Adipocyte (in vitro differentiated cells): ENCODE data around the gene PRDM16.

ENCODE experiments used
- DNase-seq: peaks from one replicate; pipeline ENCODE4 v3.0.0-alpha.2; 2015; ENCODE audit warnings: low read depth
- H3K27me3 ChIP-seq: replicated peaks from 2 replicates; pipeline ENCODE4 v1.7.0; 2013; ENCODE audit warnings: mild to moderate bottlenecking, low read length, moderate library complexity; ENCODE audit not compliant: control insufficient read depth, insufficient read depth
- H3K36me3 ChIP-seq: 2 replicates; pipeline ENCODE4 v1.7.0; 2013; ENCODE audit warnings: low read length, mild to moderate bottlenecking, moderate library complexity; ENCODE audit not compliant: control insufficient read depth, insufficient read depth, severe bottlenecking
- H3K4me1 ChIP-seq: 2 replicates; pipeline ENCODE4 v1.7.0; 2013; ENCODE audit warnings: mild to moderate bottlenecking, low read length, moderate library complexity; ENCODE audit not compliant: control insufficient read depth, insufficient read depth
- H3K4me3 ChIP-seq: 2 replicates; pipeline ENCODE4 v1.7.0; 2013; ENCODE audit warnings: mild to moderate bottlenecking, low read length, moderate library complexity
- H3K9ac ChIP-seq: 2 replicates; pipeline ENCODE4 v1.7.0; 2013; ENCODE audit warnings: mild to moderate bottlenecking, low read length, moderate library complexity
- H3K9me3 ChIP-seq: 2 replicates; pipeline ENCODE4 v1.7.0; 2013; ENCODE audit warnings: mild to moderate bottlenecking, low read length, moderate library complexity; ENCODE audit not compliant: control insufficient read depth

The PRDM16 gene

GRCh38 chr1:3377166-3377565 is 308.2 kb downstream of the PRDM16 start:
- H3K4me3 ChIP-seq = no peak overlapping the region
- H3K36me3 ChIP-seq = no peaks in the 10 kb centered on the region
- no peak overlapping the region for H3K9ac ChIP-seq
- peaks cover 2% of the 10 kb centered on the region for H3K27me3 ChIP-seq
- no peak for DNase-seq
- no peaks in the 10 kb centered on the region for H3K9me3 ChIP-seq
- no peaks in the 10 kb centered on the region for H3K4me1 ChIP-seq

GRCh38 chr1:3377604-3378279 is 308.7 kb downstream of the PRDM16 start:
- DNase-seq = no peak

GRCh38 chr1:3378411-3379208 is 309.6 kb downstream of the PRDM16 start:
- Histone ChIP-seq H3K9me3 (no peaks in the 10 kb centered on the region), H3K4me3 (no peak overlapping the region), H3K27me3 (peaks cover 5% of the 10 kb centered on the region), H3K9ac (no peak overlapping the region), H3K36me3 (no peaks in the 10 kb centered on the region), H3K4me1 (no peaks in the 10 kb centered on the region)
- DNase-seq = no peak

More at GRCh38 chr1:3377604-3378279, 308.7 kb downstream of the PRDM16 start:
- Histone ChIP-seq H3K36me3 (no peaks in the 10 kb centered on the region), H3K9me3 (no peaks in the 10 kb centered on the region), H3K4me1 (no peaks in the 10 kb centered on the region), H3K4me3 (no peak overlapping the region), H3K9ac (no peak overlapping the region), H3K27me3 (peaks cover 5% of the 10 kb centered on the region)

- DNase-seq = no peak
- no peaks in the 10 kb centered on the region for H3K36me3 ChIP-seq
Measured at GRCh38 chr1:3379934-3380333, 310.9 kb downstream of the PRDM16 start.

GRCh38 chr1:3380469-3380868 is 311.5 kb downstream of the PRDM16 start:
- no peaks in the 10 kb centered on the region for H3K9me3 ChIP-seq
- no peak overlapping the region for H3K4me3 ChIP-seq
- no peak overlapping the region for H3K9ac ChIP-seq
- DNase-seq = no peak
- no peaks in the 10 kb centered on the region for H3K36me3 ChIP-seq
- H3K27me3 ChIP-seq = peaks cover 5% of the 10 kb centered on the region
- peaks cover 14% of the 10 kb centered on the region for H3K4me1 ChIP-seq

More at GRCh38 chr1:3379934-3380333, 310.9 kb downstream of the PRDM16 start:
- H3K27me3 ChIP-seq = peaks cover 5% of the 10 kb centered on the region
- no peaks in the 10 kb centered on the region for H3K9me3 ChIP-seq
- H3K9ac ChIP-seq = no peak overlapping the region
- peaks cover 9% of the 10 kb centered on the region for H3K4me1 ChIP-seq
- no peak overlapping the region for H3K4me3 ChIP-seq

- DNase-seq = no peak
Measured at GRCh38 chr1:3381901-3382300, 312.9 kb downstream of the PRDM16 start.

GRCh38 chr1:3382326-3383057 is 313.5 kb downstream of the PRDM16 start:
- Histone ChIP-seq H3K9me3 (no peaks in the 10 kb centered on the region), H3K9ac (no peak overlapping the region), H3K4me3 (no peak overlapping the region), H3K36me3 (no peaks in the 10 kb centered on the region), H3K4me1 (peaks cover 14% of the 10 kb centered on the region), H3K27me3 (peaks cover 5% of the 10 kb centered on the region)
- no peak for DNase-seq

More at GRCh38 chr1:3381901-3382300, 312.9 kb downstream of the PRDM16 start:
- H3K9ac ChIP-seq = no peak overlapping the region
- no peak overlapping the region for H3K4me3 ChIP-seq
- H3K27me3 ChIP-seq = peaks cover 5% of the 10 kb centered on the region
- H3K36me3 ChIP-seq = no peaks in the 10 kb centered on the region
- H3K4me1 ChIP-seq = peaks cover 14% of the 10 kb centered on the region
- H3K9me3 ChIP-seq = no peaks in the 10 kb centered on the region

GRCh38 chr1:3383679-3384078 is 314.7 kb downstream of the PRDM16 start:
- no peak for DNase-seq
- Histone ChIP-seq H3K9me3 (no peaks in the 10 kb centered on the region), H3K27me3 (peaks cover 5% of the 10 kb centered on the region), H3K4me1 (peaks cover 14% of the 10 kb centered on the region), H3K36me3 (no peaks in the 10 kb centered on the region), H3K4me3 (no peak overlapping the region), H3K9ac (no peak overlapping the region)

GRCh38 chr1:3384407-3384806 is 315.4 kb downstream of the PRDM16 start:
- Histone ChIP-seq H3K9me3 (no peaks in the 10 kb centered on the region), H3K36me3 (no peaks in the 10 kb centered on the region), H3K4me3 (peak overlapping the region; percentile 41), H3K4me1 (peaks cover 14% of the 10 kb centered on the region), H3K27me3 (peaks cover 5% of the 10 kb centered on the region), H3K9ac (peak overlapping the region; percentile 54)
- DNase-seq = no peak

GRCh38 chr1:3386205-3387002 is 317.4 kb downstream of the PRDM16 start:
- H3K4me1 ChIP-seq = peaks cover 14% of the 10 kb centered on the region
- no peaks in the 10 kb centered on the region for H3K9me3 ChIP-seq
- H3K27me3 ChIP-seq = peaks cover 5% of the 10 kb centered on the region
- no peak for DNase-seq
- no peak overlapping the region for H3K4me3 ChIP-seq
- no peaks in the 10 kb centered on the region for H3K36me3 ChIP-seq
- H3K9ac ChIP-seq = no peak overlapping the region
